SK-N-SH treated with all-trans-retinoic acid at 6 μM for 48 hours (cell line): ENCODE measurements around the gene PCDHGB2.
"Not testable (repeated sequence)": the region's sequence is repeated elsewhere in the genome, so short reads cannot be mapped to it uniquely, and the experiment has no call there.

ENCODE experiments used
- ATAC-seq: fragments of 200-7000 bp; cut with Tn5 transposase; 3 replicates; pipeline ENCODE4 v1.9.1; 2020; ENCODE audit warnings: mild to moderate bottlenecking, moderate library complexity
- ARNTL ChIP-seq: fragments of 450-650 bp; formaldehyde crosslinking; IDR thresholded peaks from 2 replicates; pipeline ENCODE4 v1.5.0; 2020; ENCODE audit warnings: low read depth, mild to moderate bottlenecking, moderate library complexity, borderline replicate concordance
- BACH2 ChIP-seq: fragments of 250-450 bp; sonication (Bioruptor Pico); IDR thresholded peaks from 2 replicates; pipeline ENCODE4 v1.9.0; 2021; ENCODE audit warnings: mild to moderate bottlenecking, borderline replicate concordance
- CREB5 ChIP-seq: fragments of 250-450 bp; sonication (Bioruptor Pico); IDR thresholded peaks from 2 replicates; pipeline ENCODE4 v1.5.1; 2020; ENCODE audit warnings: low read depth, mild to moderate bottlenecking, moderate library complexity
- CSDC2 ChIP-seq: fragments of 250-450 bp; sonication (Bioruptor Pico); IDR thresholded peaks from 2 replicates; pipeline ENCODE4 v1.5.0; 2020; ENCODE audit warnings: mild to moderate bottlenecking, moderate library complexity
- CSRNP3 ChIP-seq: fragments of 250-450 bp; sonication (Bioruptor Pico); IDR thresholded peaks from 2 replicates; pipeline ENCODE4 v1.5.1; 2021; ENCODE audit warnings: mild to moderate bottlenecking, moderate library complexity
- GLIS3 ChIP-seq: fragments of 250-450 bp; sonication (Bioruptor Pico); IDR thresholded peaks from 2 replicates; pipeline ENCODE4 v1.5.0; 2020; ENCODE audit warnings: mild to moderate bottlenecking, moderate library complexity
- ISL1 ChIP-seq: fragments of 250-450 bp; sonication (Bioruptor Pico); IDR thresholded peaks from 2 replicates; pipeline ENCODE4 v2.1.2; 2022; ENCODE audit warnings: mild to moderate bottlenecking, moderate library complexity
- OSR1 ChIP-seq: fragments of 250-450 bp; sonication (Bioruptor Pico); IDR thresholded peaks from 2 replicates; pipeline ENCODE4 v1.8.0; 2022; ENCODE audit warnings: moderate library complexity, mild to moderate bottlenecking, inconsistent platforms
- PPARA ChIP-seq: fragments of 250-450 bp; sonication (Bioruptor Pico); IDR thresholded peaks from 2 replicates; pipeline ENCODE4 v1.5.0; 2020; ENCODE audit warnings: mild to moderate bottlenecking, borderline replicate concordance
- SNAI2 ChIP-seq: fragments of 250-450 bp; sonication (Bioruptor Pico); IDR thresholded peaks from 2 replicates; pipeline ENCODE4 v1.5.0; 2020; ENCODE audit warnings: mild to moderate bottlenecking, moderate library complexity
- TOX ChIP-seq: fragments of 250-450 bp; sonication (Bioruptor Pico); IDR thresholded peaks from 2 replicates; pipeline ENCODE4 v1.8.0; 2021; ENCODE audit warnings: mild to moderate bottlenecking, moderate library complexity, borderline replicate concordance
- ZC3H10 ChIP-seq: fragments of 250-450 bp; sonication (Bioruptor Pico); IDR thresholded peaks from 2 replicates; pipeline ENCODE4 v1.5.1; 2021; ENCODE audit warnings: mild to moderate bottlenecking, moderate library complexity
- ZFP30 ChIP-seq: fragments of 450-650 bp; formaldehyde crosslinking; IDR thresholded peaks from 2 replicates; pipeline ENCODE4 v1.5.0; 2022; ENCODE audit warnings: mild to moderate bottlenecking, moderate library complexity
- ZNF70 ChIP-seq: fragments of 450-650 bp; formaldehyde crosslinking; IDR thresholded peaks from 2 replicates; pipeline ENCODE4 v1.5.0; 2020; ENCODE audit warnings: mild to moderate bottlenecking, moderate library complexity
- TF ChIP-seq, protein P1 (sequence below): fragments of 250-450 bp; sonication (Bioruptor Pico); IDR thresholded peaks from 2 replicates; pipeline ENCODE4 v1.5.0; 2020; ENCODE audit warnings: mild to moderate bottlenecking, moderate library complexity
- TF ChIP-seq, protein P2 (sequence below): fragments of 250-450 bp; sonication (Bioruptor Pico); IDR thresholded peaks from 2 replicates; pipeline ENCODE4 v1.8.0; 2021; ENCODE audit warnings: low read depth, mild to moderate bottlenecking, moderate library complexity, borderline replicate concordance
- TF ChIP-seq, protein P3 (sequence below): fragments of 250-450 bp; sonication (Bioruptor Pico); IDR thresholded peaks from 2 replicates; pipeline ENCODE4 v1.8.0; 2020; ENCODE audit warnings: mild to moderate bottlenecking, moderate library complexity, borderline replicate concordance

PCDHGB2 gene

GRCh38 chr5:141403387-141403786 lies 43.6 kb downstream of the PCDHGB2 start (continued):
- TF ChIP-seq, protein P1, sequence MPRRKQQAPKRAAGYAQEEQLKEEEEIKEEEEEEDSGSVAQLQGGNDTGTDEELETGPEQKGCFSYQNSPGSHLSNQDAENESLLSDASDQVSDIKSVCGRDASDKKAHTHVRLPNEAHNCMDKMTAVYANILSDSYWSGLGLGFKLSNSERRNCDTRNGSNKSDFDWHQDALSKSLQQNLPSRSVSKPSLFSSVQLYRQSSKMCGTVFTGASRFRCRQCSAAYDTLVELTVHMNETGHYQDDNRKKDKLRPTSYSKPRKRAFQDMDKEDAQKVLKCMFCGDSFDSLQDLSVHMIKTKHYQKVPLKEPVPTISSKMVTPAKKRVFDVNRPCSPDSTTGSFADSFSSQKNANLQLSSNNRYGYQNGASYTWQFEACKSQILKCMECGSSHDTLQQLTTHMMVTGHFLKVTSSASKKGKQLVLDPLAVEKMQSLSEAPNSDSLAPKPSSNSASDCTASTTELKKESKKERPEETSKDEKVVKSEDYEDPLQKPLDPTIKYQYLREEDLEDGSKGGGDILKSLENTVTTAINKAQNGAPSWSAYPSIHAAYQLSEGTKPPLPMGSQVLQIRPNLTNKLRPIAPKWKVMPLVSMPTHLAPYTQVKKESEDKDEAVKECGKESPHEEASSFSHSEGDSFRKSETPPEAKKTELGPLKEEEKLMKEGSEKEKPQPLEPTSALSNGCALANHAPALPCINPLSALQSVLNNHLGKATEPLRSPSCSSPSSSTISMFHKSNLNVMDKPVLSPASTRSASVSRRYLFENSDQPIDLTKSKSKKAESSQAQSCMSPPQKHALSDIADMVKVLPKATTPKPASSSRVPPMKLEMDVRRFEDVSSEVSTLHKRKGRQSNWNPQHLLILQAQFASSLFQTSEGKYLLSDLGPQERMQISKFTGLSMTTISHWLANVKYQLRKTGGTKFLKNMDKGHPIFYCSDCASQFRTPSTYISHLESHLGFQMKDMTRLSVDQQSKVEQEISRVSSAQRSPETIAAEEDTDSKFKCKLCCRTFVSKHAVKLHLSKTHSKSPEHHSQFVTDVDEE (CRISPR knock-in tag), result no peak
- TF ChIP-seq ISL1 (CRISPR knock-in tag), result no peak
- no peak for TF ChIP-seq BACH2 (CRISPR knock-in tag)
- TF ChIP-seq ZNF70 (CRISPR knock-in tag), result no peak
- no peak for TF ChIP-seq ARNTL (CRISPR knock-in tag)
- TF ChIP-seq CSRNP3 (CRISPR knock-in tag), result no peak
- no peak for TF ChIP-seq PPARA (CRISPR knock-in tag)
- no peak for TF ChIP-seq GLIS3 (CRISPR knock-in tag)
- TF ChIP-seq, all 23 proteins: peak for 0

DNA sequence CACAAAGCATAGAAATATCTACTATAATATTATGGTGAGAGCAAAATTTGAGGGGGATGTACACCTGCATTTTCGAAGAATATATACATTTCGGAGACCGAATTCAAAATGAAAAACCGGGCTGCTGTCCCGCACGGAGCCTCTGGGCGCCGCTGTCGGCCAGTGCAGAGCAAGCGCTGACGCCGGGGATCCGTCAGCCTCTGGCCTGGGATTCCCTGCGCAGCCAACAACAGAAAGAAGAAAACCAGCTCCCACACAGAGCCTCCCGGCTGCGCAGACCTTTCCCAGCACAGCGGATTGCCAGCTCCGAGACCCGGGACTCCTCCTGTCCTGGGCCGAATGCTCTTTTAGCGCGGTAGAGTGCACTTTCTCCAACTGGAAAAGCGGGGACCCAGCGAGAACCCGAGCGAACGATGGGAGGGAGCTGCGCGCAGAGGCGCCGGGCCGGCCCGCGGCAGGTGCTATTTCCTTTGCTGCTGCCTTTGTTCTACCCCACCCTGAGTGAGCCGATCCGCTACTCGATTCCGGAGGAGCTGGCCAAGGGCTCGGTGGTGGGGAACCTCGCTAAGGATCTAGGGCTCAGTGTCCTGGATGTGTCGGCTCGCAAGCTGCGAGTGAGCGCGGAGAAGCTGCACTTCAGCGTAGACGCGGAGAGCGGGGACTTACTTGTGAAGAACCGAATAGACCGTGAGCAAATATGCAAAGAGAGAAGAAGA lies 48.2 kb downstream of the PCDHGB2 start, which contains the start of gene PCDHGB6:
PCDHGB6 (plus strand) TSS at position 232 of the 716 bp plus-strand sequence; CDS start at position 414, 182 bp downstream.
- ATAC-seq, result not testable (repeated sequence)

DNA sequence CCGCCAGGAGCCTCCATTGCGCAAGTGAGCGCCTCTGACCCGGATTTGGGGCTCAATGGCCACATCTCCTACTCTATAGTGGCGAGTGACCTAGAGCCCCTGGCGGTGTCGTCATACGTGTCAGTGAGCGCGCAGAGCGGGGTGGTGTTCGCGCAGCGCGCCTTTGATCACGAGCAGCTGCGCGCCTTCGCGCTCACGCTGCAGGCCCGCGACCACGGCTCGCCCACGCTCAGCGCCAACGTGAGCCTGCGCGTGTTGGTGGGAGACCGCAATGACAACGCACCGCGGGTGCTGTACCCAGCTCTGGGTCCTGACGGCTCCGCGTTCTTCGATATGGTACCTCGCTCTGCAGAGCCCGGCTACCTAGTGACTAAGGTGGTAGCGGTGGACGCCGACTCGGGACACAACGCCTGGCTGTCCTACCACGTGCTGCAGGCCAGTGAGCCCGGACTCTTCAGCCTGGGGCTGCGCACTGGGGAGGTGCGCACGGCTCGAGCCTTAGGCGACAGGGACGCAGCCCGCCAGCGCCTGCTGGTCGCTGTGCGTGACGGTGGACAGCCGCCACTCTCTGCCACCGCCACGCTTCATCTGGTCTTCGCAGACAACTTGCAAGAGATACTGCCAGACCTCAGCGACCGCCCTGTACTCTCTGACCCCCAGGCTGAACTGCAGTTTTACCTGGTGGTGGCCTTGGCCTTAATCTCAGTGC lies 50.0 kb downstream of the PCDHGB2 start:
- ATAC-seq, result no peak
- TF ChIP-seq GLIS3 (CRISPR knock-in tag), result no peak
- no peak for TF ChIP-seq CSRNP3 (CRISPR knock-in tag)
- TF ChIP-seq CREB5 (CRISPR knock-in tag), result no peak
- no peak for TF ChIP-seq ISL1 (CRISPR knock-in tag)
- TF ChIP-seq ZC3H10 (CRISPR knock-in tag), result no peak
- TF ChIP-seq BACH2 (CRISPR knock-in tag), result no peak
- TF ChIP-seq OSR1 (CRISPR knock-in tag), result no peak

DNA sequence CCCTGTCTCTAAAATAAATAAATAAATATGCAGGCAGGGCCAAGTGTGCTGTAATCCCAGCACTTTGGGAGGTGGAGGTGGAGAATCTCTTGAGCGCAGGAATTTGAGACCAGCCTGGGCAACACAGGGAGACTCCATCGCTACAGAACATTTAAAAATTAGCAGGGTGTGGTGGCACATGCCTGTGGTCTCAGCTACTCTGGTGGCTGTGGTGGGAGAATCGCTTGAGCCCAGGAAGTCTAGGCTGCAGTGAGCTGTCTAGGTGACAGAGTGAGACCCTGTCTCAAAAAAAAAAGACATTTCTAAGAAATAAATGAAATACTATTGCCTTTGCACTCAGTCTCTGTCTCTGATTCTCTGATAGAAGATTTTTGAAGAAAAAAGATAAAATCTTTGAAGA lies 51.8 kb downstream of the PCDHGB2 start:
- ATAC-seq, result no peak
- TF ChIP-seq ZC3H10 (CRISPR knock-in tag) (no peak), CSDC2 (CRISPR knock-in tag) (no peak), OSR1 (CRISPR knock-in tag) (no peak), CSRNP3 (CRISPR knock-in tag) (no peak), BACH2 (CRISPR knock-in tag) (no peak), PPARA (CRISPR knock-in tag) (no peak), TOX (CRISPR knock-in tag) (no peak), SNAI2 (CRISPR knock-in tag) (no peak), ZFP30 (CRISPR knock-in tag) (no peak)
- TF ChIP-seq, protein P2, sequence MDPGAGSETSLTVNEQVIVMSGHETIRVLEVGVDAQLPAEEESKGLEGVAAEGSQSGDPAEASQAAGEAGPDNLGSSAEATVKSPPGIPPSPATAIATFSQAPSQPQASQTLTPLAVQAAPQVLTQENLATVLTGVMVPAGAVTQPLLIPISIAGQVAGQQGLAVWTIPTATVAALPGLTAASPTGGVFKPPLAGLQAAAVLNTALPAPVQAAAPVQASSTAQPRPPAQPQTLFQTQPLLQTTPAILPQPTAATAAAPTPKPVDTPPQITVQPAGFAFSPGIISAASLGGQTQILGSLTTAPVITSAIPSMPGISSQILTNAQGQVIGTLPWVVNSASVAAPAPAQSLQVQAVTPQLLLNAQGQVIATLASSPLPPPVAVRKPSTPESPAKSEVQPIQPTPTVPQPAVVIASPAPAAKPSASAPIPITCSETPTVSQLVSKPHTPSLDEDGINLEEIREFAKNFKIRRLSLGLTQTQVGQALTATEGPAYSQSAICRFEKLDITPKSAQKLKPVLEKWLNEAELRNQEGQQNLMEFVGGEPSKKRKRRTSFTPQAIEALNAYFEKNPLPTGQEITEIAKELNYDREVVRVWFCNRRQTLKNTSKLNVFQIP (CRISPR knock-in tag), result no peak
- TF ChIP-seq, protein P1 (CRISPR knock-in tag), result no peak
- TF ChIP-seq, protein P3, sequence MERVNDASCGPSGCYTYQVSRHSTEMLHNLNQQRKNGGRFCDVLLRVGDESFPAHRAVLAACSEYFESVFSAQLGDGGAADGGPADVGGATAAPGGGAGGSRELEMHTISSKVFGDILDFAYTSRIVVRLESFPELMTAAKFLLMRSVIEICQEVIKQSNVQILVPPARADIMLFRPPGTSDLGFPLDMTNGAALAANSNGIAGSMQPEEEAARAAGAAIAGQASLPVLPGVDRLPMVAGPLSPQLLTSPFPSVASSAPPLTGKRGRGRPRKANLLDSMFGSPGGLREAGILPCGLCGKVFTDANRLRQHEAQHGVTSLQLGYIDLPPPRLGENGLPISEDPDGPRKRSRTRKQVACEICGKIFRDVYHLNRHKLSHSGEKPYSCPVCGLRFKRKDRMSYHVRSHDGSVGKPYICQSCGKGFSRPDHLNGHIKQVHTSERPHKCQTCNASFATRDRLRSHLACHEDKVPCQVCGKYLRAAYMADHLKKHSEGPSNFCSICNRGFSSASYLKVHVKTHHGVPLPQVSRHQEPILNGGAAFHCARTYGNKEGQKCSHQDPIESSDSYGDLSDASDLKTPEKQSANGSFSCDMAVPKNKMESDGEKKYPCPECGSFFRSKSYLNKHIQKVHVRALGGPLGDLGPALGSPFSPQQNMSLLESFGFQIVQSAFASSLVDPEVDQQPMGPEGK (CRISPR knock-in tag), result no peak
